ENCODE measurements around the gene COL2A1.

COL2A1 gene

GRCh38 chr12:48034835-48035805, 30.8 kb upstream of the COL2A1 start:
- no peak for TF ChIP-seq CTCF (IDR thresholded peaks at IDR 0.05)
- H3K36me3 Mint-ChIP-seq (ENCODE audit: low read depth), result no peaks in the 10 kb centered on the region
- no peaks in the 10 kb centered on the region for H3K9me3 Mint-ChIP-seq
- no peaks in the 10 kb centered on the region for H3K27me3 Mint-ChIP-seq (ENCODE audit: low read depth, poor library complexity)
- H3K4me3 Mint-ChIP-seq, result no peak overlapping the region
- no peak overlapping the region for H3K27ac Mint-ChIP-seq
- peaks cover 87% of the 10 kb centered on the region for H3K4me1 Mint-ChIP-seq
- no peak for DNase-seq

- Mint-ChIP-seq H3K36me3 (ENCODE audit: low read depth) (no peaks in the 10 kb centered on the region), H3K9me3 (no peaks in the 10 kb centered on the region), H3K27me3 (ENCODE audit: low read depth, poor library complexity) (no peaks in the 10 kb centered on the region), H3K4me3 (no peak overlapping the region), H3K4me1 (peaks cover 91% of the 10 kb centered on the region), H3K27ac (no peak overlapping the region)
- TF ChIP-seq CTCF (IDR thresholded peaks at IDR 0.05), result no peak
- no peak for DNase-seq
Observed at GRCh38 chr12:48033451-48033850, 29.2 kb upstream of the COL2A1 start.

GRCh38 chr12:48032597-48032996, 28.3 kb upstream of the COL2A1 start:
- no peak for DNase-seq
- Mint-ChIP-seq H3K4me3 (no peak overlapping the region), H3K36me3 (ENCODE audit: low read depth) (no peaks in the 10 kb centered on the region), H3K9me3 (no peaks in the 10 kb centered on the region), H3K27ac (no peak overlapping the region), H3K27me3 (ENCODE audit: low read depth, poor library complexity) (no peaks in the 10 kb centered on the region), H3K4me1 (peaks cover 91% of the 10 kb centered on the region)
- no peak for TF ChIP-seq CTCF (IDR thresholded peaks at IDR 0.05)

- Mint-ChIP-seq H3K36me3 (ENCODE audit: low read depth) (no peaks in the 10 kb centered on the region), H3K27ac (peak overlapping the region; percentile 32), H3K4me3 (no peak overlapping the region), H3K9me3 (no peaks in the 10 kb centered on the region), H3K4me1 (peaks cover 92% of the 10 kb centered on the region), H3K27me3 (ENCODE audit: low read depth, poor library complexity) (no peaks in the 10 kb centered on the region)
- DNase-seq, result no peak
- TF ChIP-seq CTCF (IDR thresholded peaks at IDR 0.05), result no peak
Observed at GRCh38 chr12:48031135-48031960, 27.1 kb upstream of the COL2A1 start.

- Mint-ChIP-seq H3K4me1 (peaks cover 95% of the 10 kb centered on the region), H3K27ac (peak overlapping the region; percentile 97), H3K36me3 (ENCODE audit: low read depth) (no peaks in the 10 kb centered on the region), H3K27me3 (ENCODE audit: low read depth, poor library complexity) (no peaks in the 10 kb centered on the region), H3K9me3 (no peaks in the 10 kb centered on the region), H3K4me3 (peak overlapping the region; percentile 6)
- TF ChIP-seq CTCF (IDR thresholded peaks at IDR 0.05), result no peak
- DNase-seq, result no peak
Observed at GRCh38 chr12:48030173-48030650, 25.9 kb upstream of the COL2A1 start.
